SK-N-SH (cell line): Measurements from ENCODE around the gene IL15.

Experiments
- CTCF ChIP-seq: fragments of 200-600 bp; sonication (generic); IDR thresholded peaks from 2 replicates; pipeline ENCODE4 v1.6.1; 2017; ENCODE audit warnings: antibody characterized with exemption, mild to moderate bottlenecking, moderate library complexity
- EP300 ChIP-seq, 2 experiments: IDR thresholded peaks; 2 replicates each; pipeline versions ENCODE4 v1.4.0 to v1.6.1; 2012; ENCODE audit warnings: borderline replicate concordance in 1 of 2, low read depth in 1 of 2, low read length in 1 of 2
- EZH2phosphoT487 ChIP-seq: fragments of 200-600 bp; sonication (generic); IDR thresholded peaks from 2 replicates; pipeline ENCODE4 v1.6.1; 2017; ENCODE audit warnings: low read depth, mixed run types, mild to moderate bottlenecking, antibody characterized with exemption, moderate library complexity, borderline replicate concordance
- GABPA ChIP-seq: IDR thresholded peaks from 2 replicates; pipeline ENCODE4 v1.4.0; 2012; ENCODE audit warnings: low read depth, mild to moderate bottlenecking
- JUND ChIP-seq: IDR thresholded peaks from 2 replicates; pipeline ENCODE4 v1.4.0; 2012
- POLR2AphosphoS5 ChIP-seq: IDR thresholded peaks from 2 replicates; pipeline ENCODE4 v1.6.1; 2012; ENCODE audit warnings: low read depth, low read length
- REST ChIP-seq: IDR thresholded peaks from 2 replicates; pipeline ENCODE4 v1.6.1; 2012; ENCODE audit warnings: mild to moderate bottlenecking, low read depth, low read length, moderate library complexity
- SIN3A ChIP-seq: IDR thresholded peaks from 2 replicates; pipeline ENCODE4 v1.6.1; 2012; ENCODE audit warnings: low read depth, mild to moderate bottlenecking, low read length, moderate library complexity, borderline replicate concordance
- TAF1 ChIP-seq: IDR thresholded peaks from 2 replicates; pipeline ENCODE4 v1.6.1; 2012; ENCODE audit warnings: low read depth, mild to moderate bottlenecking, low read length, moderate library complexity, borderline replicate concordance
- YY1 ChIP-seq: IDR thresholded peaks from 2 replicates; pipeline ENCODE4 v1.4.0; 2012; ENCODE audit warnings: low read depth, mild to moderate bottlenecking
- TF ChIP-seq, protein P1 (sequence below): IDR thresholded peaks from 2 replicates; pipeline ENCODE4 v1.4.0; 2012; ENCODE audit warnings: low read depth

GRCh38 chr4:141746026-141746425 is 109.6 kb downstream of the IL15 start:
- TF ChIP-seq EZH2phosphoT487 (no peak), CTCF (no peak), REST (no peak), GABPA (no peak), SIN3A (no peak), EP300 (IDR thresholded peaks at IDR 0.05; ENCODE audit: borderline replicate concordance in 1 of 2, low read depth in 1 of 2, low read length in 1 of 2) (no peak), POLR2AphosphoS5 (no peak), YY1 (no peak), TAF1 (no peak), JUND (no peak)
- TF ChIP-seq, protein P1, sequence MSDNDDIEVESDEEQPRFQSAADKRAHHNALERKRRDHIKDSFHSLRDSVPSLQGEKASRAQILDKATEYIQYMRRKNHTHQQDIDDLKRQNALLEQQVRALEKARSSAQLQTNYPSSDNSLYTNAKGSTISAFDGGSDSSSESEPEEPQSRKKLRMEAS = no peak
